ENCODE measurements around the gene ADGRV1.

DNA sequence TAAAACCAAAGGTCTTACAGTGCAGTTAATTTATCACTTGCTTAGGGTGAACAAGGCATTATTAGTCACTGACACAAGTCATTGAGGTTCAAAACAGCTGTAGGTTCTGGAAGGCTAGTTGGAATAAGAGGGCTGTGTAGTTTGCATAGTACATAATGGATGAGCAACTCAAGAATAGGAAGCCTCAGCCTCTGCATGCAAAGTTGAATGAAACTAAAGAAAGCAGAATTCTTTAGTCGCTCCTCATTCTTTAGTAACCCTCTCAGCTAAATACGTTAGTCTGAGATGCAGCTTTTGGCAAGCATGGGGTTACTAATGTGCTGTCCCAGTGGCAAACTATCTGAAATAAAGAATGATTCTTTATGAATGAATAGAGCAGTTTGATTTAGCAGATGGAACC, 74.2 kb downstream of the ADGRV1 start:
- TF ChIP-seq, protein P1, sequence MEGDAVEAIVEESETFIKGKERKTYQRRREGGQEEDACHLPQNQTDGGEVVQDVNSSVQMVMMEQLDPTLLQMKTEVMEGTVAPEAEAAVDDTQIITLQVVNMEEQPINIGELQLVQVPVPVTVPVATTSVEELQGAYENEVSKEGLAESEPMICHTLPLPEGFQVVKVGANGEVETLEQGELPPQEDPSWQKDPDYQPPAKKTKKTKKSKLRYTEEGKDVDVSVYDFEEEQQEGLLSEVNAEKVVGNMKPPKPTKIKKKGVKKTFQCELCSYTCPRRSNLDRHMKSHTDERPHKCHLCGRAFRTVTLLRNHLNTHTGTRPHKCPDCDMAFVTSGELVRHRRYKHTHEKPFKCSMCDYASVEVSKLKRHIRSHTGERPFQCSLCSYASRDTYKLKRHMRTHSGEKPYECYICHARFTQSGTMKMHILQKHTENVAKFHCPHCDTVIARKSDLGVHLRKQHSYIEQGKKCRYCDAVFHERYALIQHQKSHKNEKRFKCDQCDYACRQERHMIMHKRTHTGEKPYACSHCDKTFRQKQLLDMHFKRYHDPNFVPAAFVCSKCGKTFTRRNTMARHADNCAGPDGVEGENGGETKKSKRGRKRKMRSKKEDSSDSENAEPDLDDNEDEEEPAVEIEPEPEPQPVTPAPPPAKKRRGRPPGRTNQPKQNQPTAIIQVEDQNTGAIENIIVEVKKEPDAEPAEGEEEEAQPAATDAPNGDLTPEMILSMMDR (IDR thresholded peaks at IDR 0.05) = no peak
- TF ChIP-seq POLR2AphosphoS5 (IDR thresholded peaks at IDR 0.05) = no peak

All from stomach (tissue), 4 donors.